MCF 10A (cell line): ENCODE data around the gene MPZL1. TPM values are rescaled to one million over a fixed set of nuclear protein-coding genes. Genes with fewer than 3 reads are reported as not detected.
A peak's percentile ranks its signal among the peaks of the same experiment; 100 is the strongest.

Source experiments
- BruUV-seq: library from RNA; stranded (reverse); fragments of 400-500 nt; replicated peaks from 2 replicates; lab custom pipeline; 2021; lab: Mats Ljungman, UMichigan
- CTCF ChIA-PET: fragments of 300-600 bp; sonication (Branson Sonifier 250); formaldehyde crosslinking; extraction: SDS; loops from one replicate; lab custom pipeline; 2021; ENCODE audit warnings: antibody characterized with exemption, inconsistent platforms; lab: Yijun Ruan, JAX
- POLR2A ChIA-PET: fragments of 300-600, 350-650 bp; sonication (Branson Sonifier 250); formaldehyde crosslinking; extraction: SDS; loops from one replicate; lab custom pipeline; 2020; ENCODE audit warnings: antibody characterized with exemption, inconsistent platforms; lab: Yijun Ruan, JAX
- DNase-seq: peaks from one replicate; pipeline ENCODE4 v3.0.0-alpha.2; 2018; ENCODE audit not compliant: unreplicated experiment
- H3K27ac Mint-ChIP-seq: one replicate; pipeline ENCODE4 v1.8.0; 2022; ENCODE audit warnings: mild to moderate bottlenecking, low read depth, mixed read lengths; ENCODE audit not compliant: unreplicated experiment
- H3K27me3 Mint-ChIP-seq: one replicate; pipeline ENCODE4 v1.8.0; 2022; ENCODE audit warnings: mixed read lengths; ENCODE audit not compliant: insufficient read depth, unreplicated experiment
- H3K36me3 Mint-ChIP-seq: one replicate; pipeline ENCODE4 v1.8.0; 2022; ENCODE audit warnings: mild to moderate bottlenecking, moderate library complexity, mixed read lengths; ENCODE audit not compliant: insufficient read depth, unreplicated experiment
- H3K4me1 Mint-ChIP-seq: one replicate; pipeline ENCODE4 v1.8.0; 2022; ENCODE audit warnings: mixed read lengths; ENCODE audit not compliant: insufficient read depth, unreplicated experiment
- H3K4me3 Mint-ChIP-seq: one replicate; pipeline ENCODE4 v1.8.0; 2022; ENCODE audit warnings: mild to moderate bottlenecking, moderate library complexity, mixed read lengths; ENCODE audit not compliant: unreplicated experiment
- H3K9me3 Mint-ChIP-seq: one replicate; pipeline ENCODE4 v1.8.0; 2022; ENCODE audit warnings: mixed read lengths; ENCODE audit not compliant: unreplicated experiment
- CTCF ChIP-seq: fragments of 200-600 bp; IDR thresholded peaks from one replicate; pipeline ENCODE4 v1.8.0; 2022; ENCODE audit warnings: antibody characterized with exemption, mild to moderate bottlenecking; ENCODE audit not compliant: unreplicated experiment
- intact Hi-C: fragments of 100-400 bp; cut with micrococcal nuclease; formaldehyde crosslinking; loops from 2 replicates; pipeline ENCODE4 v1.14.1; 2022
- total RNA-seq: library from RNA; stranded (reverse); gene quantifications from 2 replicates; pipeline ENCODE4 v1.2.3, GENCODE V29; 2022

MPZL1 gene
- total RNA-seq, 1 experiment from 2014 or later, result 169 TPM

- ChIA-PET CTCF (no interaction called here), POLR2A (interaction anchor here (0.9 to 2.7 kb wide), 4 partner anchors 7 to 111 kb away, joined by 4 to 10 read pairs (median 6); partner anchors contain the start of gene MPZL1)
- Mint-ChIP-seq H3K27me3 (no peaks in the 10 kb centered on the region), H3K4me1 (peaks cover 25% of the 10 kb centered on the region), H3K4me3 (no peak overlapping the region), H3K9me3 (no peaks in the 10 kb centered on the region), H3K27ac (peak overlapping the region; percentile 20), H3K36me3 (no peaks in the 10 kb centered on the region)
- no peak for TF ChIP-seq CTCF
- DNase-seq, result no peak
- no TSS peak for BruUV-seq
- intact Hi-C loops, result no loop called here
These were observed 100.3 kb downstream of the MPZL1 start for GRCh38 chr1:167821969-167822685.

- ChIA-PET CTCF (interaction anchor here (0.7 kb wide), 1 partner anchor 258 kb away, joined by 3 read pairs; no protein-coding TSS in a partner anchor), POLR2A (no interaction called here)
- no peak overlapping the region for H3K4me3 Mint-ChIP-seq
- H3K9me3 Mint-ChIP-seq, result no peaks in the 10 kb centered on the region
- peaks cover 25% of the 10 kb centered on the region for H3K4me1 Mint-ChIP-seq
- DNase-seq, result peak; percentile 45
- intact Hi-C loops, result no loop called here
- BruUV-seq, result no TSS peak
- H3K36me3 Mint-ChIP-seq, result no peaks in the 10 kb centered on the region
- no peaks in the 10 kb centered on the region for H3K27me3 Mint-ChIP-seq
- no peak overlapping the region for H3K27ac Mint-ChIP-seq
- no peak for TF ChIP-seq CTCF
These were observed 102.5 kb downstream of the MPZL1 start for GRCh38 chr1:167824163-167824794.

GRCh38 chr1:167825419-167826079, 103.8 kb downstream of the MPZL1 start:
- POLR2A ChIA-PET, result interaction anchor here (0.6 to 0.9 kb wide), 2 partner anchors 9 to 34 kb away, joined by 3 to 4 read pairs; no protein-coding TSS in a partner anchor
- H3K27ac Mint-ChIP-seq, result no peak overlapping the region
- H3K27me3 Mint-ChIP-seq, result no peaks in the 10 kb centered on the region
- peaks cover 22% of the 10 kb centered on the region for H3K4me1 Mint-ChIP-seq
- CTCF ChIA-PET, result no interaction called here
- no peaks in the 10 kb centered on the region for H3K9me3 Mint-ChIP-seq
- no peak for TF ChIP-seq CTCF
- BruUV-seq, result no TSS peak
- no peak for DNase-seq
- H3K36me3 Mint-ChIP-seq, result no peaks in the 10 kb centered on the region
- intact Hi-C loops, result no loop called here
- H3K4me3 Mint-ChIP-seq, result no peak overlapping the region

- H3K4me3 Mint-ChIP-seq, result no peak overlapping the region
- ChIA-PET CTCF (interaction anchor here (0.9 kb wide), 1 partner anchor 20 kb away, joined by 5 read pairs; no protein-coding TSS in a partner anchor), POLR2A (interaction anchor here (0.9 kb wide), 1 partner anchor 96 kb away, joined by 4 read pairs; no protein-coding TSS in a partner anchor)
- no peaks in the 10 kb centered on the region for H3K27me3 Mint-ChIP-seq
- no peak overlapping the region for H3K27ac Mint-ChIP-seq
- H3K4me1 Mint-ChIP-seq, result peaks cover 16% of the 10 kb centered on the region
- no TSS peak for BruUV-seq
- H3K36me3 Mint-ChIP-seq, result no peaks in the 10 kb centered on the region
- no peaks in the 10 kb centered on the region for H3K9me3 Mint-ChIP-seq
- TF ChIP-seq CTCF, result no peak
- intact Hi-C loops, result no loop called here
- no peak for DNase-seq
These were observed 104.3 kb downstream of the MPZL1 start for GRCh38 chr1:167826127-167826526.
